B cell (primary cell): ENCODE measurements around the gene SYNE4.

Experiments
- CTCF ChIP-seq: fragments of 200-600 bp; IDR thresholded peaks from one replicate; pipeline ENCODE4 v1.8.0; 2022; ENCODE audit warnings: antibody characterized with exemption, mild to moderate bottlenecking
- EZH2 ChIP-seq: IDR thresholded peaks from 2 replicates; pipeline ENCODE4 v1.6.1; 2012; ENCODE audit warnings: borderline replicate concordance, low read depth, mild to moderate bottlenecking, moderate library complexity, low read length; ENCODE audit not compliant: insufficient read depth, poor library complexity, severe bottlenecking

- TF ChIP-seq EZH2 (no peak), CTCF (no peak)
These were observed 31.9 kb upstream of the SYNE4 start for GRCh38 chr19:36040495-36040894.
